Jurkat, Clone E6-1 (cell line): ENCODE results near the gene DYNC1I1.

Experiments
- DNase-seq: peaks from one replicate; pipeline ENCODE4 v3.0.0-alpha.2; 2011; ENCODE audit warnings: low read depth, low spot score
- H3K4me3 ChIP-seq: 2 replicates; pipeline ENCODE4 v1.5.1; 2011; ENCODE audit warnings: mild to moderate bottlenecking, low read length, control low read depth, moderate library complexity

DYNC1I1 gene

GRCh38 chr7:95840953-95841950, 68.9 kb downstream of the DYNC1I1 start:
- H3K4me3 ChIP-seq, result no peak overlapping the region
- peak; percentile 36 for DNase-seq

DNA sequence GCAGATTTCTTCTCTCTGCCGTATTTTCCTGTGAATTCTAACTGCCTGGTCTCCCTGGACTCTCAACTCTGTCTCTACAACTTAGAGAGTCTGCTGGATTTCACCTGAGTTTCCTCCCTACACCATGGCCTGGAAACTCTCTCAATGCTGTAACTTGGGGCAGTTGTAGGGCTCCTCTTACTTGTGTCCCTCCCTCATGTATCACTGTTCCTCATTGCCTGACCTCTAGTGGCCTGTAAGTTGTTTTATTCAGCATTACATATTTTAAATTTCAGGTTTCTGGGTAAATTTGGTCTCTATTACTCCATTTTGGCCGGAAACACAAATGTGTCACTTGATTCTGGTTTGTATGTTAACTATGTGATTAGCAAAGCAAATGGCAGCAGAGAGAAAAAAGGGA, 70.9 kb downstream of the DYNC1I1 start:
- DNase-seq, result no peak
- no peak overlapping the region for H3K4me3 ChIP-seq

- no peak for DNase-seq
- no peak overlapping the region for H3K4me3 ChIP-seq
Measured at GRCh38 chr7:95845007-95845406, 72.7 kb downstream of the DYNC1I1 start.

DNA sequence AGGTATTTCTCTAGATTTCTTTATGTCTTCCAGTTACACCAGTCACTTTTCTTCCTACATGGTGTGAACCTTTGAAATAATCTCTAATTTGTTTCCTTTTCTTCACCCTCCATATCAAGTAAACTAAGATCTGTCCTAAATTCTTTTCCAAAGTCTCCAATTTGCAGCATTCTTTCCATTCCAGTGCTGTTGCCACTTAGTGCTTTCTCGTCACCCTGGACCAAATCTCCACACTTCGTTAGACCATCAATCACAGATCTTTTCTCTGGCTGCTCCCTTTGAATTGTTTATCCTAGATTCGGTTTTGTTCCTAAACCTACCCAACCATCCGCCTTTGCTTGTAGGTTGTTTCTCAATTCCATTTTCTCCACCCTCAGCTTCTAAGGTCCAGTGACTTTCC, 74.7 kb downstream of the DYNC1I1 start:
- no peak overlapping the region for H3K4me3 ChIP-seq
- DNase-seq, result no peak

GRCh38 chr7:95859429-95859828, 87.1 kb downstream of the DYNC1I1 start:
- no peak for DNase-seq
- H3K4me3 ChIP-seq, result no peak overlapping the region

DNA sequence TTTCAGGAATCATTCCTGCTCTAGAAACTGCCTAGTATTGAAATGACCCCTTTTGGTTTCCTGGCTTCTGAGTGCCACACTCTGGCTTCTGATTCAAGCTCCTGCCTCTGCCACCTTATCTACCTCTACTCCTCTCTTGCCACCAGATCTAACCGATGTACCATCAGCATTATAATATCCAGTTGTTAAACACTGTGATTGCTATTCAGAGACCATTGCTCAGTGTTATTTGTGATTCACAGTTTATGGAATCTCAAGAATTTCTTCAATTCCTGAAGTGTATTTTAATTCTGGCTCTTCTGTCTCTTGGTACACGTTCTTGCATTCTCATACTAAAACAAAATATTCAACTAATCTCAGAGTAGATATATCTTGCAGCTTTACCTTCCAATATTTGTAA, 88.7 kb downstream of the DYNC1I1 start:
- H3K4me3 ChIP-seq, result no peak overlapping the region
- no peak for DNase-seq

GRCh38 chr7:95863623-95864022, 91.3 kb downstream of the DYNC1I1 start:
- no peak for DNase-seq
- no peak overlapping the region for H3K4me3 ChIP-seq

DNA sequence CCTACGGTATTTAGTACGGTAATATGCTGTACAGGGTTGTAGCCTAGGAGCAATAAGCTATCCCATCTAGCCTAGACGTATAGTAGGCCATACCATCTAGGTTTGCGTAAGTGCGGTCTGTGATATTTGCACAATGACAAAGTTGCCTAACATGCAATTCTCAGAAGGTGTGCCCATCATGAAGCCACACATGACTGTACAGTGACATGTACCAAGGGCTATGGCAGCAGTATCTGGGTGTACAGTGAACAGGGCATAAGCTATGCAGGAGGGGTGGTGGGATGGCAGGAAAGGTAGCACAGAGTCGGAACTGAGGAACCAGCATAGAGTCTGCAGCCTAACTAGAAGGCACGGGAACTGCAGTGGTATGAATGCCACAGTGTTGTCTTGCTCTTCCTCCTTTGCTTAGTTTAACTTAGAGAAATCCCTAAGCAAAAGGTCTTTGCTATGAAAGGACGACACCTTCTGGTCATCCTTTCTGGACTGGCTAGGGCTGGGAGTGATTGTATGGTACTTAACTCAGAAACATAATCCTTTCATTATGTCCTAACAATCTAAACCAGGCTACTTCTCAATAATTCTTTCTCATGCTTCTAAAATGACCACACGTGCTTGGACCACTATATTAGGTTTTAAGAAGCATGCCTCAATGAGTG, 93.5 kb downstream of the DYNC1I1 start:
- no peak for DNase-seq
- no peak overlapping the region for H3K4me3 ChIP-seq

GRCh38 chr7:95867309-95867708, 95.0 kb downstream of the DYNC1I1 start:
- H3K4me3 ChIP-seq, result no peak overlapping the region
- no peak for DNase-seq

DNA sequence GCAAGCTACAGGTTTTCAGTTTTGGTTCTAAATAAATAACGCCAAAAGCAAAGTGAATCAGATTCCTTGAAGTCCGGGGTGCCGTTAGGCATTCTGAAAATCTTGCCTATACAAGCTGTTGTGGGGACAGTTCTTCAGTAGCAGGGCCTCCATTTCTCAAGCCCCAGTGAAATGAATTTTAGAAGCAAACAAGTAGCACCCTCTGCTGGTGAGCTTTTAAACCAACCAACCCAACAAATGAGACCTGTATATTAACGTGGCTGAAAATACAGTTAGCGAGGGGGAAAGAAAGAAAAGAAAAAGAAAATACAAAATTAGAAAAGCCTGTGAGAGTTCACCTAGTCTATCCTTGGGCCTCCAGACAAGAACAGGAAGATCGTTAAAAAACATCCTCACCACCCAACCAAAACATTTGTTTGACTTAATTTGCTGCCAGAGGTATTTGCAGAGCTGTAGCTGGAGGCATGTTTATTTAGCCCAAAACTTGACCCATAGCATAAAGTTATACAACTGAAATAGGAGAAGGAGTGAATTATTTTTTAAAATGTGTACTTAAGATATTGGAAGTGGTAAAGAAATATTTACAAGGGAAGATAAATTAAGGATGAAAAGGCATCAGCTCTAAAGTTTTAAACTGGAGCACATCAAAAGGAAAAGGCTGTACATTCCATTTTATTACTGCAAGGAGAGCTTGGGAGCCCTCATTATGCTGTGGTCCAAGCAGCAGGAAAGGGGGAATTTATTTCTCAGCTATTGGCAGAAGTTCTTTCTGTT, 98.9 kb downstream of the DYNC1I1 start:
- DNase-seq, result peak; percentile 39

DNA sequence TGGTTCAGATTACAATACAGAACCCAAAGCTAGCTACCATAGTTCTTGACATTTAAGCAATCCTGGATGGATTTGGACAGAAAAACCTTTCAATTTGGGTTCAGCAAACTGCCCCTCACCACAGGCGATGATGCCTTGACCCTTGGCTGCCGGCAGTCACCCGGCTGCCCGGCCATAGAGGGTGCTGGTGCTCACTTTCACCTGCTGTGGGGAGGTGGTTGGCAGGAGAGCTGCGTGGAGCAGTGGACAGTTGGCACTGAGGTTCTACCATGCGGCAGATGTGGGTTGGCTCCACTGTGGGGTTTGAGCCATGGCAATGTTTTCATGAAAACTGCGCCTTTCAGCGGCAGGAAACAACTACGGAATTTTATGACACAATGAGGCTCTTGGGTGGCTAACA, 99.5 kb downstream of the DYNC1I1 start:
- DNase-seq, result no peak
- H3K4me3 ChIP-seq, result no peak overlapping the region

More for the DNA sequence above, 98.9 kb downstream of the DYNC1I1 start:
- H3K4me3 ChIP-seq, result no peak overlapping the region

GRCh38 chr7:95874129-95874528, 101.8 kb downstream of the DYNC1I1 start:
- no peak for DNase-seq
- H3K4me3 ChIP-seq, result no peak overlapping the region

DNA sequence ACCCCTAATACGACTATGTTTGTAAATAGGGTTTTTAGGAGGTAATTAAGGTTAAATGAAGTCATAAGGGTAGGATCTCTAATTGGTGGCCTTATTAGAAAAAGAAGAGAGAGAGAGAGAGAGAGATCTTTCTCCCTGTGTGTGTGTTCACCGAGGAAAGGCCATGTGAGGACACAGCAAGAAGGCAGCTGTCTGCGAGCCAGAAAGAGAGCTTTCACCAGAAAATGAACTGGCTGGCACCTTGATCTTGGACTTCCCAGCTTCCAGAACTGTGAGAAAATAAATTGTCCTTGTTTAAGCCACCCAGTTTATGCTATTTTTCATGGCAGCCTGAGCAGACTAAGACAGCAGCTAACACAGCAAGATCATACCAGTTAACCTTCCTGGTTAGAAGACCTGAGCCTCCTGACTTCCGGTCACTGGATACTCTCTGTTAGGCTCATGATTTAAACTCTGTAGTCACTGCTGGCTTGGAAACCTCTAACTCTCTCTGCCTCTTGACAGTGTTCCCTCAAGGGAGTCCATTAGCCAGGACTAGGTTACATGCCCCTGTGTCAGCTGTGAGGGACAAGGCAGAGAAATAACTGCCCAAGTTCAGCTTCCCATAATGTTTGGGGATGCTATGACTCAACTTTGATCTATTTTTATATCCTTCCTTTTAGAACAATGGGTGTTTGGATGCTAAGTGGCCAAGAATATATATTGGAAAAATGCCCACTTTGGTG, 102.3 kb downstream of the DYNC1I1 start:
- no peak for DNase-seq
- no peak overlapping the region for H3K4me3 ChIP-seq

DNA sequence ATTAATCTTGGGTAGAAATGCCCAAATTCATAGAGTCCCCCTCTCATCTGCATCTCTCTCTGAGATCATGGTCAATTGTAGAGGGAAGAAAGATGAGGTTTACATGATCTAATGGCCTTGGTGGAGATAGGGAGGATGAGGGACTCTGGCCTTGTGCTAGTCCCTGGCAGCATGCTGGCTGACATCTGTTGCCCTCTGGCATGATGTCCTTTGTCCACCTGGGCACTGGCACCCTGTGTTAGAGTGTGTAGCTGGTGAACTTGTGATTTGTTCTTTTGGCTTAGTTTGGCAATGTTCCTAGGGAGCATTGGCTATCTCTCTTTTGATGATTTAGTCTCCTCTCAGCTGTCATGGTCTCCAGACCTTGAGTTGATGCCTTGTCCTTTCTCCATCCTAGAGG, 103.2 kb downstream of the DYNC1I1 start:
- no peak overlapping the region for H3K4me3 ChIP-seq
- DNase-seq, result no peak

DNA sequence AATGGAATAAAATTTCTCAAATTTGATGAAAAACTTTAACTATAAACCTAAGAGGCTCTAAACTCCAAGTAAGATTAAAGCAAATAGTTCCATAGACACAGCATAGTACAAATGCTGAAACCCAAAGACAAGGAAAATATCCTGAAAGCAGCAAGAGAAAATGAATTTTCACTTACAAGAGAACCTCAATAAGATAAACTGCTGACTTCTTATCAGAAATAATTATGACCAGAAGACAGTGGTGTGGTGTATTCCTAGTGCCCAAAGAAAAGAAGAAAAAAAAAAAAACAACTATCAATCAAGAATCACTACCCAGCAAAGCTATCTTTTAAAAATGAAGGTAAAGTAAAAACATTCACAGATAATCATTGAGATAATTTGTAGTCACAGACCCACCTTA, 106.3 kb downstream of the DYNC1I1 start:
- DNase-seq, result no peak
- H3K4me3 ChIP-seq, result no peak overlapping the region

- no peak for DNase-seq
- no peak overlapping the region for H3K4me3 ChIP-seq
Measured at GRCh38 chr7:95881597-95881996, 109.2 kb downstream of the DYNC1I1 start.

DNA sequence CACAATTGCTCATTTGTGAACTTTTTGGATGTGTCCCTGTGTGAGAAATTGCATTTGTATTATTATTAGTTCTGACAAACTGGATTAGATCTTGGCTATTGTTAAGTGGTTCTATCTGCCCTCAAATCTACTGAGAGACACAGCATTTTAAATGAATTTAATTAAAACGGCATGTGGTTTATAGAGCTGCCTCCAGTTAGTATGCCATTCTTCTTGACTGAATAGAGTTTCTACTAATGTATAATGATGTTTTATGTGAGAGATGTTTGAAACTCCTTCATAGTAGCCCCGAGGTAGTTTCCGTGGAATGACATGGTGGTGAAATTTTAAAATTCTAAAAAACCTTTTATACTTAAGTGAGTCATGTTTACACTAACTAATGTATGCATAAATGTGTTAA, 110.9 kb downstream of the DYNC1I1 start:
- no peak overlapping the region for H3K4me3 ChIP-seq
- no peak for DNase-seq

DNA sequence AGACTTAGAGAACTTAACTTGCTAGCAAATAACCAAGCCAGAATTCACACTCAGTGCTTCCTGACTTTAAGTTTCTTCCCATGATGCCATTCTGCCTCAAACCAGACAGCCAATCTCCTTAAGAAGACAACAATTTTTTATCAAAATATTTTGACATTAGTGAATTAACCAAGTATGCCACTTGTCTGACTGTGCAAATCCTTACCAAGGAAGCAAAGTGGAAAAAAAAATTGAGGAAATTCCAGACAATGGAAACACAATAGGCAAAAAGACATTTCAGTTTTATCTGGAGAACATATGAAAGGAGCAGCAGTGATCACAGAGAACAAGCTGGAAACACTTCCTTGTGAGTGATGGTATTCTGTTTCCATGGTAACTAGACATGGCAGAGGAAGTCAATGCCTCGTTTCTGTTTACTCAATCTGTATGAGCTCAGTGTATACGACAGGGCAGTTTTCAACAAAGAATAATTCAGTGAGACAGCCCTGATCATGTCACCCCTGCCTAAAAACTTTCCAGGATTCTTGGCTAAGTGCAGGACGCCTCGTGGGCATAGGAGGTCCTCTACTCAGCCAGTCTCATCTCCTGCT, 114.2 kb downstream of the DYNC1I1 start:
- no peak overlapping the region for H3K4me3 ChIP-seq
- DNase-seq, result peak; percentile 51

GRCh38 chr7:95893484-95893883, 121.1 kb downstream of the DYNC1I1 start:
- H3K4me3 ChIP-seq, result no peak overlapping the region
- DNase-seq, result no peak
